OCI-LY3 (cell line): ENCODE data around the gene FRYL.

Source experiments
- H2AFZ ChIP-seq: fragments of 200-600, 300-600 bp; shearing (Covaris generic); 2 replicates; pipeline ENCODE4 v1.6.0; 2014; ENCODE audit warnings: antibody characterized with exemption, low read depth, low read length
- H3K27ac ChIP-seq: fragments of 200-600, 300-600 bp; sonication (generic); 2 replicates; pipeline ENCODE4 v1.5.1; 2014; ENCODE audit warnings: mild to moderate bottlenecking, low read length, moderate library complexity, mixed read lengths
- H3K27me3 ChIP-seq: fragments of 200-600, 300-600 bp; sonication (generic); 2 replicates; pipeline ENCODE4 v1.6.1; 2014; ENCODE audit warnings: low read depth, low read length, mixed read lengths
- H3K36me3 ChIP-seq: fragments of 200-600, 300-600 bp; sonication (generic); replicated peaks from 2 replicates; pipeline ENCODE3; 2014; ENCODE audit warnings: low read depth, low read length, mixed read lengths
- H3K4me1 ChIP-seq: fragments of 300-600, 200-600 bp; sonication (generic); 2 replicates; pipeline ENCODE4 v1.6.1; 2014; ENCODE audit warnings: low read length, mixed read lengths
- H3K4me2 ChIP-seq: fragments of 200-600, 300-600 bp; sonication (generic); 2 replicates; pipeline ENCODE4 v1.6.1; 2014; ENCODE audit warnings: low read length, mixed read lengths
- H3K4me3 ChIP-seq: fragments of 300-600, 200-600 bp; sonication (generic); 2 replicates; pipeline ENCODE4 v1.5.1; 2014; ENCODE audit warnings: antibody characterized with exemption, mild to moderate bottlenecking, low read length, moderate library complexity
- H3K79me2 ChIP-seq: fragments of 300-600, 200-600 bp; shearing (Covaris generic); 2 replicates; pipeline ENCODE4 v1.6.1; 2014; ENCODE audit warnings: mild to moderate bottlenecking, low read length, mixed read lengths
- H3K9ac ChIP-seq: fragments of 300-600, 200-600 bp; shearing (Covaris generic); 2 replicates; pipeline ENCODE4 v1.6.0; 2014; ENCODE audit warnings: mild to moderate bottlenecking, low read length, moderate library complexity
- H3K9me3 ChIP-seq: fragments of 200-600, 300-600 bp; shearing (Covaris generic); 2 replicates; pipeline ENCODE4 v1.6.1; 2014; ENCODE audit warnings: low read length, mixed read lengths; ENCODE audit not compliant: insufficient read depth
- H4K20me1 ChIP-seq: fragments of 200-600, 300-600 bp; sonication (generic); 2 replicates; pipeline ENCODE4 v1.6.1; 2016; ENCODE audit warnings: low read length, mixed read lengths; ENCODE audit not compliant: insufficient read depth
- CTCF ChIP-seq: fragments of 200-600, 300-600 bp; sonication (generic); IDR thresholded peaks from 2 replicates; pipeline ENCODE4 v1.5.1; 2014; ENCODE audit warnings: antibody characterized with exemption, low read length, low read depth
- EZH2phosphoT487 ChIP-seq: fragments of 200-600 bp; shearing (Covaris generic); IDR thresholded peaks from 2 replicates; pipeline ENCODE4 v1.6.1; 2018; ENCODE audit warnings: antibody characterized with exemption, mixed run types, low read depth

The FRYL gene

GRCh38 chr4:48791313-48791712, 11.2 kb upstream of the FRYL start:
- Histone ChIP-seq H3K4me2 (no peak overlapping the region), H3K27me3 (no peaks in the 10 kb centered on the region), H3K79me2 (no peaks in the 10 kb centered on the region), H3K36me3 (no peaks in the 10 kb centered on the region), H3K27ac (no peak overlapping the region), H2AFZ (no peak overlapping the region), H3K9me3 (no peaks in the 10 kb centered on the region), H3K4me1 (peaks cover 16% of the 10 kb centered on the region), H4K20me1 (no peaks in the 10 kb centered on the region), H3K4me3 (no peak overlapping the region), H3K9ac (no peak overlapping the region)
- no peak for TF ChIP-seq CTCF
- no peak for TF ChIP-seq EZH2phosphoT487

GRCh38 chr4:48790561-48790960, 10.5 kb upstream of the FRYL start:
- no peak for TF ChIP-seq CTCF
- Histone ChIP-seq H3K4me3 (no peak overlapping the region), H3K27me3 (no peaks in the 10 kb centered on the region), H3K4me2 (no peak overlapping the region), H3K27ac (no peak overlapping the region), H3K4me1 (peaks cover 15% of the 10 kb centered on the region), H4K20me1 (no peaks in the 10 kb centered on the region), H2AFZ (no peak overlapping the region), H3K9me3 (no peaks in the 10 kb centered on the region), H3K9ac (no peak overlapping the region), H3K36me3 (no peaks in the 10 kb centered on the region), H3K79me2 (no peaks in the 10 kb centered on the region)

- Histone ChIP-seq H3K9me3 (no peaks in the 10 kb centered on the region), H3K4me1 (no peaks in the 10 kb centered on the region), H3K27ac (no peak overlapping the region), H3K4me3 (no peak overlapping the region), H4K20me1 (no peaks in the 10 kb centered on the region), H3K4me2 (no peak overlapping the region), H3K36me3 (no peaks in the 10 kb centered on the region), H3K9ac (no peak overlapping the region), H3K27me3 (no peaks in the 10 kb centered on the region), H3K79me2 (no peaks in the 10 kb centered on the region), H2AFZ (no peak overlapping the region)
- TF ChIP-seq EZH2phosphoT487 = no peak
- TF ChIP-seq CTCF = no peak
Measured at GRCh38 chr4:48787056-48787455, 7.0 kb upstream of the FRYL start.

- H3K4me2 ChIP-seq = no peak overlapping the region
- H4K20me1 ChIP-seq = no peaks in the 10 kb centered on the region
- no peaks in the 10 kb centered on the region for H3K36me3 ChIP-seq
- no peaks in the 10 kb centered on the region for H3K27me3 ChIP-seq
- TF ChIP-seq EZH2phosphoT487 (no peak), CTCF (no peak)
- H3K79me2 ChIP-seq = no peaks in the 10 kb centered on the region
- H2AFZ ChIP-seq = no peak overlapping the region
- H3K27ac ChIP-seq = no peak overlapping the region
- H3K4me1 ChIP-seq = peaks cover under 1% of the 10 kb centered on the region; the same call in 1 of the 2 replicates
- H3K9me3 ChIP-seq = no peaks in the 10 kb centered on the region
- H3K4me3 ChIP-seq = no peak overlapping the region
- H3K9ac ChIP-seq = no peak overlapping the region
Measured at GRCh38 chr4:48786549-48786948, 6.5 kb upstream of the FRYL start.
